ENCODE data around the gene HNRNPH1.

DNA sequence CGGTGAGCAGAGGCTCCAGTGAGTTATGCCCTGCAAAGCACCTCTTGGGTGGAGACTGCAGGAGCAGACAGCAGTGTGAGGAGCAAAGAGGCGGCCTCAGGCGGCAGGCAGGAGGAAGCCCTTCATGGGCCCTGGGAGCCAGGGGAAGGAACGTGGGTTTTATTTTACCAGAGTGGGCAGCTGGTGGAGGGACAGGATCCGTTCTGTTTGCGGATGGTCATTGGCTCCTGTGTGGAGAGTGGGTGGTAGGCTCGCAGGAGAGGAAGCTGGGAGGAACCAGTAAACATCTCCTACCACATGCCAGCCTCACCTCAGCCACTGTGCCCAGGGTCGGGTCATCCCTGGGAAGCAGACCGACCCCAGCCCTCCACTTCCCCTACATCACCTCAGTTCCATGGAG, 24.4 kb downstream of the HNRNPH1 start:
- TF ChIP-seq, protein P1, sequence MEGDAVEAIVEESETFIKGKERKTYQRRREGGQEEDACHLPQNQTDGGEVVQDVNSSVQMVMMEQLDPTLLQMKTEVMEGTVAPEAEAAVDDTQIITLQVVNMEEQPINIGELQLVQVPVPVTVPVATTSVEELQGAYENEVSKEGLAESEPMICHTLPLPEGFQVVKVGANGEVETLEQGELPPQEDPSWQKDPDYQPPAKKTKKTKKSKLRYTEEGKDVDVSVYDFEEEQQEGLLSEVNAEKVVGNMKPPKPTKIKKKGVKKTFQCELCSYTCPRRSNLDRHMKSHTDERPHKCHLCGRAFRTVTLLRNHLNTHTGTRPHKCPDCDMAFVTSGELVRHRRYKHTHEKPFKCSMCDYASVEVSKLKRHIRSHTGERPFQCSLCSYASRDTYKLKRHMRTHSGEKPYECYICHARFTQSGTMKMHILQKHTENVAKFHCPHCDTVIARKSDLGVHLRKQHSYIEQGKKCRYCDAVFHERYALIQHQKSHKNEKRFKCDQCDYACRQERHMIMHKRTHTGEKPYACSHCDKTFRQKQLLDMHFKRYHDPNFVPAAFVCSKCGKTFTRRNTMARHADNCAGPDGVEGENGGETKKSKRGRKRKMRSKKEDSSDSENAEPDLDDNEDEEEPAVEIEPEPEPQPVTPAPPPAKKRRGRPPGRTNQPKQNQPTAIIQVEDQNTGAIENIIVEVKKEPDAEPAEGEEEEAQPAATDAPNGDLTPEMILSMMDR (IDR thresholded peaks at IDR 0.05) = no peak
- no peak for TF ChIP-seq POLR2A (IDR thresholded peaks at IDR 0.05)
